DOHH2 (cell line): Measurements from ENCODE around the gene LOXL1.
A peak's percentile ranks its signal among the peaks of the same experiment; 100 is the strongest.

Experiments used
- H3F3A ChIP-seq: fragments of 200-600 bp; sonication (generic), shearing (Covaris generic); 2 replicates; pipeline ENCODE4 v1.6.0; 2016; ENCODE audit warnings: antibody characterized with exemption, mild to moderate bottlenecking; ENCODE audit not compliant: control insufficient read depth, insufficient read depth
- H3K27ac ChIP-seq: fragments of 200-600 bp; sonication (generic); 2 replicates; pipeline ENCODE4 v1.5.1; 2014; ENCODE audit warnings: low read depth, mild to moderate bottlenecking, low read length, moderate library complexity
- H3K27me3 ChIP-seq: fragments of 200-600 bp; sonication (generic); 2 replicates; pipeline ENCODE4 v1.6.1; 2014; ENCODE audit warnings: mild to moderate bottlenecking, low read length, mixed read lengths; ENCODE audit not compliant: control insufficient read depth
- H3K36me3 ChIP-seq: fragments of 200-600 bp; sonication (generic); 2 replicates; pipeline ENCODE4 v1.6.1; 2014; ENCODE audit warnings: mild to moderate bottlenecking, low read length, moderate library complexity, mixed read lengths; ENCODE audit not compliant: control insufficient read depth
- H3K4me1 ChIP-seq: fragments of 200-600 bp; sonication (generic); 2 replicates; pipeline ENCODE4 v1.6.1; 2014; ENCODE audit warnings: mild to moderate bottlenecking, low read length, mixed read lengths; ENCODE audit not compliant: control insufficient read depth
- H3K4me2 ChIP-seq: fragments of 200-600 bp; sonication (generic); 2 replicates; pipeline ENCODE4 v1.6.0; 2014; ENCODE audit warnings: mild to moderate bottlenecking, low read length, moderate library complexity
- H3K4me3 ChIP-seq: fragments of 200-600 bp; sonication (generic); 2 replicates; pipeline ENCODE4 v1.5.1; 2014; ENCODE audit warnings: mild to moderate bottlenecking, low read length, mixed read lengths
- H3K79me2 ChIP-seq: fragments of 200-600 bp; sonication (generic); 2 replicates; pipeline ENCODE4 v1.6.1; 2014; ENCODE audit warnings: mild to moderate bottlenecking, low read length, mixed read lengths; ENCODE audit not compliant: control insufficient read depth
- H3K9me2 ChIP-seq: fragments of 200-600 bp; sonication (generic); replicated peaks from 2 replicates; pipeline ENCODE4 v1.6.1; 2014; ENCODE audit warnings: mild to moderate bottlenecking, low read length, mixed read lengths; ENCODE audit not compliant: control insufficient read depth
- H3K9me3 ChIP-seq: fragments of 200-600 bp; sonication (generic); 2 replicates; pipeline ENCODE4 v1.6.1; 2014; ENCODE audit warnings: antibody characterized with exemption, low read length, mixed read lengths; ENCODE audit not compliant: control insufficient read depth, insufficient read depth
- H4K20me1 ChIP-seq: fragments of 200-600 bp; sonication (generic); 2 replicates; pipeline ENCODE4 v1.6.0; 2014; ENCODE audit warnings: low read depth, mild to moderate bottlenecking, antibody characterized with exemption, low read length, moderate library complexity; ENCODE audit not compliant: control insufficient read depth, insufficient read depth
- CTCF ChIP-seq: fragments of 200-600 bp; sonication (generic); IDR thresholded peaks from one replicate; pipeline ENCODE4 v1.5.1; 2014; ENCODE audit warnings: antibody characterized with exemption, mild to moderate bottlenecking, low read depth, low read length; ENCODE audit not compliant: poor library complexity, severe bottlenecking
- EZH2phosphoT487 ChIP-seq: fragments of 200-600 bp; sonication (generic); IDR thresholded peaks from 2 replicates; pipeline ENCODE4 v1.6.1; 2017; ENCODE audit warnings: borderline replicate concordance, mild to moderate bottlenecking, antibody characterized with exemption, low read length, moderate library complexity, mixed read lengths

The LOXL1 gene

DNA sequence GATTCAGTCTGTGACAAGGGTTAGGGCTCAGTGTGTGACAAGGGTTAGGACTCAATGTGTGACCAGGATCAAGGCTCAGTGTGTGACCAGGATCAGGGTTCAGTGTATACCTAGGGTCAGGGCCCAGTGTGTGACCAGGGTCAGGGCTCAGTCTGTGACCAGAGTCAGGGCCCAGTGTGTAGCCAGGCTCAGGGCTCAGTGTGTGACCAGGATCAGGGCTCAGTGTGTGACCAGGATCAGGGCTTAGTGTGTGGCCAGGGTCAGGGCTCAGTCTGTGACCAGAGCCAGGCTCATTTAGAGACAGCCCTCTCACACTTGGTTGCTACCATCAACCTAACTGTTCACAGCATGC is 24.2 kb downstream of the LOXL1 start:
- Histone ChIP-seq H3K79me2 (no peaks in the 10 kb centered on the region), H3K36me3 (no peaks in the 10 kb centered on the region), H3K27me3 (no peaks in the 10 kb centered on the region), H3K27ac (no peak overlapping the region), H4K20me1 (no peaks in the 10 kb centered on the region), H3K4me2 (no peak overlapping the region), H3K4me3 (no peak overlapping the region), H3K9me3 (no peaks in the 10 kb centered on the region), H3K4me1 (peaks cover 4% of the 10 kb centered on the region; the same call in 1 of the 2 replicates), H3K9me2 (no peaks in the 10 kb centered on the region), H3F3A (no peaks in the 10 kb centered on the region)
- TF ChIP-seq EZH2phosphoT487 (no peak), CTCF (no peak)

DNA sequence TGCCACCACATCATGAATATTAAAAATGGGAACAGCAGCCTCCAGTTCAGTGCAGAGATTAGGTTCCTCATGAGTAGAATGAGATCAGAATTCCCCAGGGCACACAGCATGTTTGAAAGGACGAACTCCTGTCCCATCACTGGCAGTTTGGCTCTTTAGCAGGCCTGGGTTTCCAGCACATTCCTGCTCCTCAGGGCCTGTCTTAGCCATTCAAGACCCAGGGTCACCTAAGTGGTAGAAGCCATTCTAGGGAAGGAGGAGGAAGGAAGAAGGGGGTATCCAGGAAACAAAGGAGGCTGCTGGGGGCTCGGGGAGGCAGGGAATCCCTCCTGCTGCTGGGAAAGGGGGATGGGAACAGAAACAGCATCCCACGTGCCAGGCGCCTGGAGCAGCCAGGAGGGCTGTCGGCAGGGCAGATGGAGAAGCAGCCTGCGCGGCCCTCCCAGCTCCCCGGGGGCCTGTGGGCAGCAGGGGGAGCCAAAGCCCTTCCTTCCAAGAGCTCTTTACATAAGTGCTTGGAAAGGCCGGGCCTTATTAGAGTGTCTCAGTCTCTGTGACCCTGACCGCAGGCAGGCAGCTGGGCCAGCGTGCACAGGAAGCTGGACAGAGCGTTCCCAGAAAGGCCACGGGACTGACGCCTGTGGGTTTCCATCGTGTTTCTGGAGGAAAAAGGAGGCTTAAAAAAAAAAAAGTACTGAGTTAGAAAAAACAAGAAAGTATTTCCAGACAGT is 24.7 kb downstream of the LOXL1 start:
- no peak overlapping the region for H3K4me2 ChIP-seq
- no peaks in the 10 kb centered on the region for H3K36me3 ChIP-seq
- H3K4me3 ChIP-seq: no peak overlapping the region
- no peaks in the 10 kb centered on the region for H3K9me2 ChIP-seq
- TF ChIP-seq EZH2phosphoT487: no peak
- TF ChIP-seq CTCF: peak; percentile 71
- H3K79me2 ChIP-seq: no peaks in the 10 kb centered on the region
- H3K4me1 ChIP-seq: peaks cover 4% of the 10 kb centered on the region; the same call in 1 of the 2 replicates
- H4K20me1 ChIP-seq: no peaks in the 10 kb centered on the region
- no peak overlapping the region for H3K27ac ChIP-seq
- H3K27me3 ChIP-seq: no peaks in the 10 kb centered on the region
- H3F3A ChIP-seq: no peaks in the 10 kb centered on the region
- H3K9me3 ChIP-seq: no peaks in the 10 kb centered on the region

DNA sequence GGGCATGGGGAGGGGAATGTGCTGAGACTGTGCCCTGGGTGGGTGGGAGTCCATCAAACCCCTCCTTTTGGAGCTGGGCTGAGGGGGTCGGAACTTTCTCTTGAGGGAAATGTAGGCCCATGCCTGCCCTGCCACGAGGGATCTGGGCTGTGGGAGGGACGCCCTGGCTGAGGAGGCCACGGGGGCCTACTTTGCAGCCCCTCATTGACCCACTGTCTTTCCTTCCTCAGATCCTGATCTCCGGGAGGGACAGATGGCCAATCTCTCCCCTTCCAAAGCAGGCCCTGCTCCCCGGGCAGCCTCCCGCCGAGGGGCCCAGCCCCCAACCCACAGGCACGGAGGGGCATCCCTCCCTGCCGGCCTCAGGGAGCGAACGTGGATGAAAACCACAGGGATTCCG is 25.3 kb downstream of the LOXL1 start:
- H3K4me2 ChIP-seq: no peak overlapping the region

More for the DNA sequence above, 25.3 kb downstream of the LOXL1 start:
- no peaks in the 10 kb centered on the region for H3K36me3 ChIP-seq
- TF ChIP-seq EZH2phosphoT487 (no peak), CTCF (no peak)
- no peak overlapping the region for H3K4me3 ChIP-seq
- no peaks in the 10 kb centered on the region for H3F3A ChIP-seq
- H3K4me1 ChIP-seq: peaks cover 4% of the 10 kb centered on the region; the same call in 1 of the 2 replicates
- no peaks in the 10 kb centered on the region for H3K9me2 ChIP-seq
- H3K9me3 ChIP-seq: no peaks in the 10 kb centered on the region
- no peaks in the 10 kb centered on the region for H4K20me1 ChIP-seq
- H3K27me3 ChIP-seq: no peaks in the 10 kb centered on the region
- H3K27ac ChIP-seq: no peak overlapping the region
- H3K79me2 ChIP-seq: no peaks in the 10 kb centered on the region
